ENCODE data around the gene KIF24. TPM values are rescaled to one million over a fixed set of nuclear protein-coding genes. Genes with fewer than 3 reads are reported as not detected.

Gene KIF24
- total RNA-seq, 4 donors from 2014 or later, result 0.13 to 0.68 (median 0.50) TPM

- in situ Hi-C loops (cut with MboI; ENCODE audit: low sequenced_read_pairs in 4 of 4), result loop anchor here (5.0 kb wide), 1 partner anchor 42 kb away; the partner anchor contains the start of gene MYORG (in 4 of the 4)
- no peak for TF ChIP-seq CTCF (IDR thresholded peaks at IDR 0.05 in 4 of 5, conservative IDR thresholded peaks at IDR 0.05 in 1 of 5)
- no peak for TF ChIP-seq POLR2A (IDR thresholded peaks at IDR 0.05)
- intact Hi-C loops (cut with DNase I; ENCODE audit: low total_unique reads), result loop anchor here (5.0 kb wide), 2 partner anchors 158 to 167 kb away; partner anchors contain the start of gene UBAP1
- Histone ChIP-seq H3K27me3 (no peaks in the 10 kb centered on the region), H3K9me3 (no peaks in the 10 kb centered on the region), H3K36me3 (no peaks in the 10 kb centered on the region), H3K4me1 (peaks cover 20 to 28% of the 10 kb centered on the region in 2 donors), H3K27ac (peak overlapping the region in 1 of 4 donors; percentile 18), H3K4me3 (no peak overlapping the region)
- DNase-seq (no peak), ATAC-seq (no peak)
Observed at GRCh38 chr9:34334916-34335315, 5.8 kb upstream of the KIF24 start.

- peaks cover 20 to 30% of the 10 kb centered on the region in 2 donors for H3K4me1 ChIP-seq
- H3K4me3 ChIP-seq, result no peak overlapping the region
- peak overlapping the region in 1 of 4 donors; percentile 18 for H3K27ac ChIP-seq
- in situ Hi-C loops (cut with MboI; ENCODE audit: low sequenced_read_pairs in 4 of 4), result loop anchor here in 1 of 4 donors (5.0 kb wide), 1 partner anchor 43 kb away; the partner anchor contains the start of gene MYORG
- H3K9me3 ChIP-seq, result no peaks in the 10 kb centered on the region
- H3K36me3 ChIP-seq, result no peaks in the 10 kb centered on the region
- no peaks in the 10 kb centered on the region for H3K27me3 ChIP-seq
- ATAC-seq, result no peak
- intact Hi-C loops (cut with DNase I; ENCODE audit: low total_unique reads), result loop anchor here (5.0 kb wide), 2 partner anchors 157 to 168 kb away; partner anchors contain the start of gene UBAP1
- DNase-seq, result no peak
- TF ChIP-seq CTCF (IDR thresholded peaks at IDR 0.05 in 4 of 5, conservative IDR thresholded peaks at IDR 0.05 in 1 of 5), result no peak
- no peak for TF ChIP-seq POLR2A (IDR thresholded peaks at IDR 0.05)
Observed at GRCh38 chr9:34334337-34334824, 5.3 kb upstream of the KIF24 start.

GRCh38 chr9:34333836-34334235, 4.8 kb upstream of the KIF24 start:
- ATAC-seq (no peak), DNase-seq (no peak)
- Histone ChIP-seq H3K27me3 (no peaks in the 10 kb centered on the region), H3K4me3 (no peak overlapping the region), H3K27ac (no peak overlapping the region), H3K4me1 (peaks cover 17 to 28% of the 10 kb centered on the region in 2 donors), H3K36me3 (no peaks in the 10 kb centered on the region), H3K9me3 (no peaks in the 10 kb centered on the region)
- no peak for TF ChIP-seq POLR2A (IDR thresholded peaks at IDR 0.05)
- no peak for TF ChIP-seq CTCF (IDR thresholded peaks at IDR 0.05 in 4 of 5, conservative IDR thresholded peaks at IDR 0.05 in 1 of 5)
- intact Hi-C loops (cut with DNase I; ENCODE audit: low total_unique reads) (loop anchor here (5.0 kb wide), 2 partner anchors 157 to 168 kb away; partner anchors contain the start of gene UBAP1), in situ Hi-C loops (cut with MboI; ENCODE audit: low sequenced_read_pairs in 4 of 4) (loop anchor here in 1 of 4 donors (5.0 kb wide), 1 partner anchor 43 kb away; the partner anchor contains the start of gene MYORG)

GRCh38 chr9:34332076-34332964, 3.3 kb upstream of the KIF24 start:
- Histone ChIP-seq H3K9me3 (no peaks in the 10 kb centered on the region), H3K27me3 (no peaks in the 10 kb centered on the region), H3K27ac (peak overlapping the region in 2 of 4 donors; percentile 33 to 54), H3K4me1 (peaks cover 19 to 21% of the 10 kb centered on the region in 2 donors), H3K4me3 (no peak overlapping the region), H3K36me3 (no peaks in the 10 kb centered on the region)
- intact Hi-C loops (cut with DNase I; ENCODE audit: low total_unique reads) (loop anchor here (1.0 to 5.0 kb wide), 3 partner anchors 47 to 170 kb away; partner anchors contain the start of gene UBAP1), in situ Hi-C loops (cut with MboI; ENCODE audit: low sequenced_read_pairs in 4 of 4) (loop anchor here in 1 of 4 donors (5.0 kb wide), 1 partner anchor 45 kb away; the partner anchor contains the start of gene MYORG)
- peak; percentile 55 to 70 (median 64) for TF ChIP-seq CTCF (IDR thresholded peaks at IDR 0.05 in 4 of 5, conservative IDR thresholded peaks at IDR 0.05 in 1 of 5)
- TF ChIP-seq POLR2A (IDR thresholded peaks at IDR 0.05), result no peak
- ATAC-seq (peak in 1 of 2 donors; percentile 20), DNase-seq (no peak)
